ENCODE data around the gene MED26.

MED26 gene

GRCh38 chr19:16619457-16619856 lies 8.5 kb downstream of the MED26 start:
- in situ Hi-C loops (cut with MboI; ENCODE audit: low sequenced_read_pairs, unreplicated experiment): no loop called here
- no peak for TF ChIP-seq CTCF (IDR thresholded peaks at IDR 0.05; ENCODE audit: borderline replicate concordance, control extremely low read depth, extremely low read depth, insufficient read depth, missing control alignments)
- DNase-seq (ENCODE audit: low spot score): no peak

- DNase-seq (ENCODE audit: low spot score): no peak
- in situ Hi-C loops (cut with MboI; ENCODE audit: low sequenced_read_pairs, unreplicated experiment): no loop called here
- no peak for TF ChIP-seq CTCF (IDR thresholded peaks at IDR 0.05; ENCODE audit: borderline replicate concordance, control extremely low read depth, extremely low read depth, insufficient read depth, missing control alignments)
Measured at GRCh38 chr19:16618248-16618647, 9.8 kb downstream of the MED26 start.

- in situ Hi-C loops (cut with MboI; ENCODE audit: low sequenced_read_pairs, unreplicated experiment): no loop called here
- peak; percentile 59 for DNase-seq (ENCODE audit: low spot score)
- no peak for TF ChIP-seq CTCF (IDR thresholded peaks at IDR 0.05; ENCODE audit: borderline replicate concordance, control extremely low read depth, extremely low read depth, insufficient read depth, missing control alignments)
Measured at GRCh38 chr19:16615808-16616207, 12.2 kb downstream of the MED26 start.

- no peak for DNase-seq (ENCODE audit: low spot score)
- TF ChIP-seq CTCF (IDR thresholded peaks at IDR 0.05; ENCODE audit: borderline replicate concordance, control extremely low read depth, extremely low read depth, insufficient read depth, missing control alignments): no peak
- in situ Hi-C loops (cut with MboI; ENCODE audit: low sequenced_read_pairs, unreplicated experiment): no loop called here
Measured at GRCh38 chr19:16614941-16615340, 13.1 kb downstream of the MED26 start.

GRCh38 chr19:16613841-16614240 lies 14.2 kb downstream of the MED26 start:
- no peak for DNase-seq (ENCODE audit: low spot score)
- no peak for TF ChIP-seq CTCF (IDR thresholded peaks at IDR 0.05; ENCODE audit: borderline replicate concordance, control extremely low read depth, extremely low read depth, insufficient read depth, missing control alignments)
- in situ Hi-C loops (cut with MboI; ENCODE audit: low sequenced_read_pairs, unreplicated experiment): no loop called here

- no peak for DNase-seq (ENCODE audit: low spot score)
- in situ Hi-C loops (cut with MboI; ENCODE audit: low sequenced_read_pairs, unreplicated experiment): no loop called here
- no peak for TF ChIP-seq CTCF (IDR thresholded peaks at IDR 0.05; ENCODE audit: borderline replicate concordance, control extremely low read depth, extremely low read depth, insufficient read depth, missing control alignments)
Measured at GRCh38 chr19:16612636-16613035, 15.4 kb downstream of the MED26 start.

GRCh38 chr19:16611121-16611520 lies 16.9 kb downstream of the MED26 start:
- in situ Hi-C loops (cut with MboI; ENCODE audit: low sequenced_read_pairs, unreplicated experiment): no loop called here

More at GRCh38 chr19:16611121-16611520, 16.9 kb downstream of the MED26 start:
- TF ChIP-seq CTCF (IDR thresholded peaks at IDR 0.05; ENCODE audit: borderline replicate concordance, control extremely low read depth, extremely low read depth, insufficient read depth, missing control alignments): no peak
- DNase-seq (ENCODE audit: low spot score): no peak
